Spinal cord (tissue), 10 donors: ENCODE results near the gene AHNAK. TPM values are rescaled to one million over a fixed set of nuclear protein-coding genes. Genes with fewer than 3 reads are reported as not detected.

Experiments used
- DNase-seq, 6 donors: peaks; one replicate each; pipeline versions ENCODE4 v3.0.0 to v3.0.0-alpha.2; 2013 to 2015; ENCODE audit warnings: low spot score in 6 of 6, low read depth in 4 of 6
- H3K27ac ChIP-seq: one replicate; pipeline ENCODE4 v1.5.1; 2013; ENCODE audit warnings: low read depth, low read length, control low read depth
- H3K27me3 ChIP-seq: one replicate; pipeline ENCODE4 v1.6.1; 2013; ENCODE audit warnings: low read length; ENCODE audit not compliant: control insufficient read depth, insufficient read depth
- H3K36me3 ChIP-seq: one replicate; pipeline ENCODE4 v1.6.1; 2013; ENCODE audit warnings: low read length; ENCODE audit not compliant: control insufficient read depth, insufficient read depth
- H3K4me1 ChIP-seq: one replicate; pipeline ENCODE4 v1.6.1; 2013; ENCODE audit warnings: low read length; ENCODE audit not compliant: control insufficient read depth, insufficient read depth
- H3K4me3 ChIP-seq: one replicate; pipeline ENCODE4 v1.5.1; 2013; ENCODE audit warnings: low read depth, low read length, control low read depth
- H3K9me3 ChIP-seq: one replicate; pipeline ENCODE4 v1.6.1; 2013; ENCODE audit warnings: low read length; ENCODE audit not compliant: control insufficient read depth, insufficient read depth
- WGBS: methylation state at CpG from one replicate; pipeline ENCODE4 v1.1.5; 2013; ENCODE audit warnings: missing lambda C conversion rate; ENCODE audit not compliant: insufficient coverage; 5-methylcytosine and 5-hydroxymethylcytosine counted together
- polyA plus RNA-seq, 2 donors: library from polyadenylated mRNA; unstranded; fragments of 120-200 nt; gene quantifications; one replicate each; pipeline ENCODE4 v1.2.1, GENCODE V29; 2013; ENCODE audit not compliant: insufficient read length in 2 of 2
- total RNA-seq, 2 donors: library from RNA; depleted of rRNA in 1 of 2; stranded (reverse); fragments of 120-200 nt in 1 of 2; fragments of >200 nt in 1 of 2; gene quantifications; one replicate each; pipeline versions ENCODE4 v1.2.3 to v1.2.4, GENCODE V29; 2013 to 2014
- donor health status: healthy.

AHNAK gene
- total and polyA plus RNA-seq, 4 donors = 60.2 to 463 (median 165) TPM

- H3K27ac ChIP-seq = peak overlapping the region; percentile 96
- H3K4me3 ChIP-seq = peak overlapping the region; percentile 73
- H3K27me3 ChIP-seq = peaks cover 52% of the 10 kb centered on the region
- H3K9me3 ChIP-seq = no peaks in the 10 kb centered on the region
- DNase-seq = peak in 2 of 6 donors; percentile 61 to 91
- peaks cover 75% of the 10 kb centered on the region for H3K4me1 ChIP-seq
- no peaks in the 10 kb centered on the region for H3K36me3 ChIP-seq
- under 1% methylated on average over 48 of the region's 59 CpGs for WGBS
Measured at GRCh38 chr11:62545437-62546243, 966 bp downstream of the AHNAK start.

- H3K27ac ChIP-seq = peak overlapping the region; percentile 96
- H3K36me3 ChIP-seq = no peaks in the 10 kb centered on the region
- peaks cover 84% of the 10 kb centered on the region for H3K4me1 ChIP-seq
- 6% methylated on average over 29 of the region's 32 CpGs for WGBS
- peaks cover 52% of the 10 kb centered on the region for H3K27me3 ChIP-seq
- H3K4me3 ChIP-seq = peak overlapping the region; percentile 73
- no peaks in the 10 kb centered on the region for H3K9me3 ChIP-seq
- DNase-seq = peak in 1 of 6 donors; percentile 23
Measured at GRCh38 chr11:62544581-62545436, 1.8 kb downstream of the AHNAK start.

GRCh38 chr11:62543680-62544444, 2.7 kb downstream of the AHNAK start:
- WGBS = 51% methylated on average over 15 of the region's 22 CpGs
- H3K27me3 ChIP-seq = peaks cover 52% of the 10 kb centered on the region
- peaks cover 93% of the 10 kb centered on the region for H3K4me1 ChIP-seq
- peak overlapping the region; percentile 96 for H3K27ac ChIP-seq
- H3K4me3 ChIP-seq = peak overlapping the region; percentile 73
- peak in 1 of 6 donors; percentile 10 for DNase-seq
- peaks cover 2% of the 10 kb centered on the region for H3K36me3 ChIP-seq
- H3K9me3 ChIP-seq = no peaks in the 10 kb centered on the region

GRCh38 chr11:62542750-62543567, 3.6 kb downstream of the AHNAK start:
- Histone ChIP-seq H3K9me3 (no peaks in the 10 kb centered on the region), H3K4me3 (peak overlapping the region; percentile 73), H3K27me3 (peaks cover 52% of the 10 kb centered on the region), H3K36me3 (peaks cover 2% of the 10 kb centered on the region), H3K4me1 (peaks cover 96% of the 10 kb centered on the region), H3K27ac (peak overlapping the region; percentile 96)
- 25% methylated on average over 30 of the region's 30 CpGs for WGBS
- DNase-seq = peak in 2 of 6 donors; percentile 65 to 81

- DNase-seq = no peak
- Histone ChIP-seq H3K27ac (peak overlapping the region; percentile 96), H3K4me1 (peaks cover 90% of the 10 kb centered on the region), H3K36me3 (peaks cover 2% of the 10 kb centered on the region), H3K9me3 (no peaks in the 10 kb centered on the region), H3K4me3 (peak overlapping the region; percentile 73), H3K27me3 (peaks cover 45% of the 10 kb centered on the region)
- 81% methylated on average over 4 of the region's 6 CpGs for WGBS
Measured at GRCh38 chr11:62542111-62542745, 4.4 kb downstream of the AHNAK start.

- WGBS = 40% methylated on average over 7 of the region's 16 CpGs
- peak overlapping the region; percentile 96 for H3K27ac ChIP-seq
- H3K4me3 ChIP-seq = no peak overlapping the region
- DNase-seq = peak in 1 of 6 donors; percentile 52
- H3K4me1 ChIP-seq = peaks cover 89% of the 10 kb centered on the region
- no peaks in the 10 kb centered on the region for H3K9me3 ChIP-seq
- peaks cover 2% of the 10 kb centered on the region for H3K36me3 ChIP-seq
- peaks cover 37% of the 10 kb centered on the region for H3K27me3 ChIP-seq
Measured at GRCh38 chr11:62540804-62541701, 5.6 kb downstream of the AHNAK start.

- Histone ChIP-seq H3K36me3 (peaks cover 16% of the 10 kb centered on the region), H3K4me1 (peaks cover 72% of the 10 kb centered on the region), H3K9me3 (no peaks in the 10 kb centered on the region), H3K27me3 (peaks cover 20% of the 10 kb centered on the region), H3K27ac (peak overlapping the region; percentile 53), H3K4me3 (no peak overlapping the region)
- DNase-seq = peak in 2 of 6 donors; percentile 37 to 66
- WGBS = 54% methylated on average over 8 of the region's 13 CpGs
Measured at GRCh38 chr11:62539238-62539925, 7.2 kb downstream of the AHNAK start.
